ENCODE measurements around the gene ISCA2. TPM values are rescaled to one million over a fixed set of nuclear protein-coding genes. Genes with fewer than 3 reads are reported as not detected.

The ISCA2 gene
- total and polyA plus RNA-seq, 2 experiments from 2014 or later: 44.0 to 171 TPM

GRCh38 chr14:74519316-74520074, 25.9 kb downstream of the ISCA2 start:
- H3F3A ChIP-seq (replicated peaks; ENCODE audit: low read depth): no peaks in the 10 kb centered on the region
- H3K36me3 Mint-ChIP-seq (ENCODE audit: low read depth): no peaks in the 10 kb centered on the region
- H3K4me2 ChIP-seq: no peak overlapping the region
- no peaks in the 10 kb centered on the region for H3K27me3 ChIP-seq (ENCODE audit: insufficient read depth)
- no peak overlapping the region for H3K27ac ChIP-seq (ENCODE audit: low read depth)
- no peaks in the 10 kb centered on the region for H3K9me2 ChIP-seq (ENCODE audit: insufficient read depth)
- H4K20me1 ChIP-seq (replicated peaks; ENCODE audit: insufficient read depth): no peaks in the 10 kb centered on the region
- TF ChIP-seq, protein P1, sequence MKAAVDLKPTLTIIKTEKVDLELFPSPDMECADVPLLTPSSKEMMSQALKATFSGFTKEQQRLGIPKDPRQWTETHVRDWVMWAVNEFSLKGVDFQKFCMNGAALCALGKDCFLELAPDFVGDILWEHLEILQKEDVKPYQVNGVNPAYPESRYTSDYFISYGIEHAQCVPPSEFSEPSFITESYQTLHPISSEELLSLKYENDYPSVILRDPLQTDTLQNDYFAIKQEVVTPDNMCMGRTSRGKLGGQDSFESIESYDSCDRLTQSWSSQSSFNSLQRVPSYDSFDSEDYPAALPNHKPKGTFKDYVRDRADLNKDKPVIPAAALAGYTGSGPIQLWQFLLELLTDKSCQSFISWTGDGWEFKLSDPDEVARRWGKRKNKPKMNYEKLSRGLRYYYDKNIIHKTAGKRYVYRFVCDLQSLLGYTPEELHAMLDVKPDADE (IDR thresholded peaks at IDR 0.05): no peak
- TF ChIP-seq NANOG (IDR thresholded peaks at IDR 0.05; ENCODE audit: borderline replicate concordance): no peak
- no peak for TF ChIP-seq JUNB (IDR thresholded peaks at IDR 0.05; ENCODE audit: unreplicated experiment)
- no peak for TF ChIP-seq ZNF114 (CRISPR knock-in tag; IDR thresholded peaks at IDR 0.05)
- no peak for TF ChIP-seq STAT1 (IDR thresholded peaks at IDR 0.05; ENCODE audit: unreplicated experiment)
- no peak for TF ChIP-seq REST (IDR thresholded peaks at IDR 0.05; ENCODE audit: unreplicated experiment)
- no peak overlapping the region; the same call in 1 of the 2 replicates for H2AFZ ChIP-seq
- H3K79me2 ChIP-seq (replicated peaks; ENCODE audit: insufficient read depth): no peaks in the 10 kb centered on the region
- H3K27ac Mint-ChIP-seq: no peak overlapping the region
- no peak overlapping the region for H3K4me3 ChIP-seq
- peaks cover 14% of the 10 kb centered on the region for H3K4me1 Mint-ChIP-seq
- H3K36me3 ChIP-seq (ENCODE audit: insufficient read depth): no peaks in the 10 kb centered on the region
- H3K27me3 Mint-ChIP-seq (ENCODE audit: insufficient read depth, low read depth, poor library complexity): peaks cover 9% of the 10 kb centered on the region
- no peaks in the 10 kb centered on the region for H3K9me3 Mint-ChIP-seq
- no peak for ATAC-seq
- H3K4me1 ChIP-seq (ENCODE audit: insufficient read depth): no peaks in the 10 kb centered on the region
- H3K4me3 Mint-ChIP-seq: no peak overlapping the region
- no peak for DNase-seq (ENCODE audit: low spot score)

DNA sequence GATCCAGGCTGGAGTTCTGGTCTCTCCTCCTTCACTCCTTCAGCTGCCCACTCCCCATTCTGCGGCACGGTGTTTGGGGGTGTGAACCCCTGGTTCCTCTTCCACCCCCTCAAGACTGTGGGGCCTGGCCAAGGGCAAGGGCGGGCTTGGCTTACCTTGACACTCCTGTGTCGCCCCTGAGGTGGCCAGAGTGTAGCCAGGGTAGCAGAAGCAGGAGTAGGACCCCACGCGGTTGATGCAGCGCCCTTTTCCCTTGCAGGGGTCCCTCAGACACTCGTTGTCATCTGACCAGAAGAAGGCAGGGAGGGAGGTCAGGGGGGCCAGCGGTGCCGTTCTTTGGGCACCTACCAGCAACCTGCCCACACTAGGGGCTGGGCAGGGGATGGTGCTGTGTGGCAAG, 28.2 kb downstream of the ISCA2 start:
- Mint-ChIP-seq H3K27me3 (ENCODE audit: insufficient read depth, low read depth, poor library complexity) (peaks cover 4% of the 10 kb centered on the region), H3K36me3 (ENCODE audit: low read depth) (no peaks in the 10 kb centered on the region), H3K4me1 (peaks cover 8% of the 10 kb centered on the region), H3K9me3 (no peaks in the 10 kb centered on the region), H3K4me3 (no peak overlapping the region), H3K27ac (no peak overlapping the region)
- no peaks in the 10 kb centered on the region for H3K79me2 ChIP-seq (replicated peaks; ENCODE audit: insufficient read depth)
- no peaks in the 10 kb centered on the region for H3F3A ChIP-seq (replicated peaks; ENCODE audit: low read depth)
- DNase-seq (ENCODE audit: low spot score): no peak
- no peaks in the 10 kb centered on the region for H3K4me1 ChIP-seq (ENCODE audit: insufficient read depth)
- H4K20me1 ChIP-seq (replicated peaks; ENCODE audit: insufficient read depth): no peaks in the 10 kb centered on the region
- no peak overlapping the region for H2AFZ ChIP-seq
- no peak for ATAC-seq
- TF ChIP-seq POLR2AphosphoS5 (IDR thresholded peaks at IDR 0.05; ENCODE audit: low read depth) (no peak), EZH2 (IDR thresholded peaks at IDR 0.05; ENCODE audit: low read depth, unreplicated experiment) (no peak), NANOG (IDR thresholded peaks at IDR 0.05; ENCODE audit: borderline replicate concordance) (no peak), REST (IDR thresholded peaks at IDR 0.05; ENCODE audit: unreplicated experiment) (no peak), ZNF114 (CRISPR knock-in tag; IDR thresholded peaks at IDR 0.05) (no peak), CTCF (conservative IDR thresholded peaks at IDR 0.05; ENCODE audit: low read depth in 2 of 2) (no peak), CREB1 (CRISPR knock-in tag; IDR thresholded peaks at IDR 0.05; ENCODE audit: low read depth) (no peak), ZNF331 (CRISPR knock-in tag; IDR thresholded peaks at IDR 0.05; ENCODE audit: low read depth) (no peak), EZH2phosphoT487 (IDR thresholded peaks at IDR 0.05; ENCODE audit: unreplicated experiment) (no peak)
- TF ChIP-seq, protein P1 (IDR thresholded peaks at IDR 0.05): no peak
- H3K4me2 ChIP-seq: no peak overlapping the region
- no peak overlapping the region for H3K27ac ChIP-seq (ENCODE audit: low read depth)
- H3K4me3 ChIP-seq: no peak overlapping the region
- no peaks in the 10 kb centered on the region for H3K36me3 ChIP-seq (ENCODE audit: insufficient read depth)
- H3K27me3 ChIP-seq (ENCODE audit: insufficient read depth): no peaks in the 10 kb centered on the region
- no peaks in the 10 kb centered on the region for H3K9me2 ChIP-seq (ENCODE audit: insufficient read depth)
